Sigmoid colon (tissue), 7 donors: ENCODE results near the gene PIRT. TPM values are rescaled to one million over a fixed set of nuclear protein-coding genes. Genes with fewer than 3 reads are reported as not detected.

Source experiments
- DNase-seq: peaks from one replicate; pipeline ENCODE4 v3.0.0-alpha.2; 2019
- H3K27ac ChIP-seq, 4 donors: fragments of 200-600 bp; sonication (generic); one replicate each; pipeline ENCODE4 v1.5.1; 2016 to 2019; ENCODE audit warnings: mild to moderate bottlenecking in 1 of 4
- H3K27me3 ChIP-seq, 3 donors: fragments of 200-600 bp; sonication (generic); one replicate each; pipeline ENCODE4 v1.5.1; 2019; ENCODE audit warnings: mild to moderate bottlenecking in 1 of 3
- H3K36me3 ChIP-seq, 4 donors: fragments of 200-600 bp; sonication (generic); one replicate each; pipeline ENCODE4 v1.5.1; 2016 to 2019
- H3K4me1 ChIP-seq, 4 donors: fragments of 200-600 bp; sonication (generic); one replicate each; pipeline ENCODE4 v1.5.1; 2017 to 2019
- H3K4me3 ChIP-seq, 4 donors: fragments of 200-600 bp; sonication (generic); one replicate each; pipeline ENCODE4 v1.5.1; 2017 to 2019; ENCODE audit warnings: mild to moderate bottlenecking in 2 of 4, moderate library complexity in 1 of 4
- H3K9me3 ChIP-seq, 4 donors: fragments of 200-600 bp in 3 of 4; sonication (generic) in 3 of 4; one replicate each; pipeline versions ENCODE4 v1.5.1 to v1.6.1; 2013 to 2019
- CTCF ChIP-seq, 4 experiments: fragments of 450-650 bp in 3 of 4; fragments of 200-600 bp in 1 of 4; IDR thresholded peaks; one replicate each; pipeline ENCODE4 v1.5.1; 2016 to 2019; ENCODE audit warnings: antibody characterized with exemption in 4 of 4, mild to moderate bottlenecking in 3 of 4, moderate library complexity in 2 of 4
- EP300 ChIP-seq, 4 donors: sonication (generic); formaldehyde crosslinking; IDR thresholded peaks; one replicate each; pipeline ENCODE4 v1.6.1; 2017; ENCODE audit warnings: antibody characterized with exemption in 4 of 4
- POLR2A ChIP-seq, 2 donors: fragments of 450-650 bp; IDR thresholded peaks; one replicate each; pipeline ENCODE4 v1.6.1; 2016; ENCODE audit warnings: antibody characterized with exemption in 2 of 2, mild to moderate bottlenecking in 2 of 2, moderate library complexity in 2 of 2
- POLR2AphosphoS5 ChIP-seq, 4 donors: sonication (generic); formaldehyde crosslinking; IDR thresholded peaks; one replicate each; pipeline ENCODE4 v1.6.1; 2017; ENCODE audit warnings: antibody characterized with exemption in 4 of 4
- WGBS, 2 donors: extraction: QIAGEN DNeasy Blood & Tissue Kit; methylation state at CpG; one replicate each; pipeline ENCODE4 v1.1.7; 2013; 5-methylcytosine and 5-hydroxymethylcytosine counted together
- intact Hi-C: fragments of 100-400 bp; cut with DNase I; formaldehyde crosslinking; loops from one replicate; pipeline ENCODE4 v1.15.1; 2023
- polyA plus RNA-seq, 3 donors: library from polyadenylated mRNA; stranded (reverse); fragments of 200-250 nt; gene quantifications; one replicate each; pipeline ENCODE4 v1.2.3, GENCODE V29; 2013
- total RNA-seq, 4 donors: library from RNA; depleted of rRNA; stranded (reverse); fragments of >200 nt; gene quantifications; one replicate each; pipeline ENCODE4 v1.1.0, GENCODE V29; 2016
- donor health status: healthy with polysubstance abuse.
- donor health status: Bipolar disorder and iron deficiency.
- donor health status: healthy.

The PIRT gene
- total and polyA plus RNA-seq, 7 donors, result 0.46 to 10.3 (median 3.6) TPM

DNA sequence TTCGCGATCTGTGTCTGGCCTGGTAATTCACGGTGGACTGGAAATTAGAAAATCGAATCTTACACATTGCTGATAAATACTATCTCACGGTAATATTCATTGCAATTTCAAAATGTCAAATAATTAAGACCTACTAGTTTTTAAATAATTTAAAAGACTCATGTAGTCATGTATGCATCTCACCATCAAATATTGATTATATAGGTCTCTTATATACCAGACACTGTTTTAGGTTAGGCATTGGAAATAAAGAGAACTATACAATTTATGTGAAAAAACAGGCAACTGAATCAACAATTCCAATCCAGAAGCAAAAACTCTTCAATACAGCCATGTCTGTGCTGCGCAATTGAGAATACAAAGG, 7.5 kb upstream of the PIRT start:
- H3K4me1 ChIP-seq, result peaks cover 0 to 7% (median 5%) of the 10 kb centered on the region in 4 donors
- intact Hi-C loops, result loop anchor here (1.0 to 2.0 kb wide), 2 partner anchors 108 to 199 kb away; no protein-coding TSS in a partner anchor
- peak overlapping the region in 3 of 4 donors; percentile 43 to 54 (median 50) for H3K4me3 ChIP-seq
- WGBS, 2 donors, result 17 to 19% methylated on average over 6 of the region's 6 CpGs
- no peaks in the 10 kb centered on the region for H3K36me3 ChIP-seq
- H3K27ac ChIP-seq, result no peak overlapping the region
- DNase-seq, result no peak
- H3K27me3 ChIP-seq, result no peaks in the 10 kb centered on the region
- TF ChIP-seq POLR2A (IDR thresholded peaks at IDR 0.05), result no peak
- no peak for TF ChIP-seq EP300 (IDR thresholded peaks at IDR 0.05)
- no peak for TF ChIP-seq POLR2AphosphoS5 (IDR thresholded peaks at IDR 0.05)
- no peak for TF ChIP-seq CTCF (IDR thresholded peaks at IDR 0.05)
- H3K9me3 ChIP-seq, result no peaks in the 10 kb centered on the region

- 2 to 5% methylated on average over 28 of the region's 28 CpGs for WGBS, 2 donors
- intact Hi-C loops, result loop anchor here (1.0 to 2.0 kb wide), 2 partner anchors 108 to 198 kb away; no protein-coding TSS in a partner anchor
- Histone ChIP-seq H3K27ac (peak overlapping the region in 1 of 4 donors; percentile 17), H3K4me1 (peaks cover 0 to 7% (median 5%) of the 10 kb centered on the region in 4 donors), H3K9me3 (no peaks in the 10 kb centered on the region), H3K36me3 (no peaks in the 10 kb centered on the region), H3K27me3 (no peaks in the 10 kb centered on the region), H3K4me3 (peak overlapping the region; percentile 23 to 54 (median 46))
- peak; percentile 90 for DNase-seq
- TF ChIP-seq POLR2A (IDR thresholded peaks at IDR 0.05), result no peak
- peak; percentile 77 to 95 (median 88) for TF ChIP-seq CTCF (IDR thresholded peaks at IDR 0.05)
Measured at GRCh38 chr17:10844621-10845387, 6.9 kb upstream of the PIRT start.

- H3K9me3 ChIP-seq, result no peaks in the 10 kb centered on the region
- TF ChIP-seq POLR2A (IDR thresholded peaks at IDR 0.05), result no peak
- no peak for TF ChIP-seq POLR2AphosphoS5 (IDR thresholded peaks at IDR 0.05)
- no peak for TF ChIP-seq EP300 (IDR thresholded peaks at IDR 0.05)
- TF ChIP-seq CTCF (IDR thresholded peaks at IDR 0.05), result no peak
- intact Hi-C loops, result loop anchor here (2.0 kb wide), 1 partner anchor 197 kb away; no protein-coding TSS in a partner anchor
- peak overlapping the region in 1 of 4 donors; percentile 12 for H3K27ac ChIP-seq
- H3K4me3 ChIP-seq, result no peak overlapping the region
- no peaks in the 10 kb centered on the region for H3K36me3 ChIP-seq
- no peak for DNase-seq
- H3K27me3 ChIP-seq, result no peaks in the 10 kb centered on the region
- WGBS, 2 donors, result 10 to 57% methylated on average over 7 of the region's 7 CpGs
- peaks cover 0 to 7% (median 5%) of the 10 kb centered on the region in 4 donors for H3K4me1 ChIP-seq
Measured at GRCh38 chr17:10843811-10844210, 5.9 kb upstream of the PIRT start.

GRCh38 chr17:10842658-10843057, 4.8 kb upstream of the PIRT start:
- no peak for DNase-seq
- H3K9me3 ChIP-seq, result no peaks in the 10 kb centered on the region
- no peaks in the 10 kb centered on the region for H3K36me3 ChIP-seq
- no peak overlapping the region for H3K4me3 ChIP-seq
- no peaks in the 10 kb centered on the region for H3K27me3 ChIP-seq
- peaks cover 0 to 7% (median 5%) of the 10 kb centered on the region in 4 donors for H3K4me1 ChIP-seq
- intact Hi-C loops, result no loop called here
- whole genome bisulfite sequencing, 2 donors, result 79 to 81% methylated on average over 4 of the region's 4 CpGs
- TF ChIP-seq POLR2AphosphoS5 (IDR thresholded peaks at IDR 0.05) (no peak), CTCF (IDR thresholded peaks at IDR 0.05) (no peak), POLR2A (IDR thresholded peaks at IDR 0.05) (no peak)
- no peak overlapping the region for H3K27ac ChIP-seq
